ENCODE measurements around the gene PRR4.

GRCh38 chr12:10896854-10897253 lies 47.6 kb upstream of the PRR4 start:
- TF ChIP-seq CTCF (IDR thresholded peaks at IDR 0.05; ENCODE audit: extremely low read depth in 1 of 2, insufficient read depth in 1 of 2, low read depth in 1 of 2, low read length in 2 of 2): no peak
- TF ChIP-seq POLR2A (IDR thresholded peaks at IDR 0.05; ENCODE audit: low read depth, low read length): no peak
- TF ChIP-seq MAX (IDR thresholded peaks at IDR 0.05; ENCODE audit: insufficient read depth, insufficient read length): no peak

All from endothelial cell of umbilical vein (primary cell).